GM12878 (cell line): ENCODE data around the gene COL19A1. TPM values are rescaled to one million over a fixed set of nuclear protein-coding genes. Genes with fewer than 3 reads are reported as not detected.
A peak's percentile ranks its signal among the peaks of the same experiment; 100 is the strongest.

Experiments used
- ATAC-seq: fragments of 200-7000 bp; cut with Tn5 transposase; 3 replicates; pipeline ENCODE4 v1.9.1; 2020; ENCODE audit warnings: mild to moderate bottlenecking, moderate library complexity
- BruUV-seq: library from RNA; stranded (reverse); fragments of 400-500 nt; replicated peaks from 2 replicates; lab custom pipeline; 2021; lab: Mats Ljungman, UMichigan
- CTCF ChIA-PET: fragments of 300-600 bp; sonication (Branson Sonifier 250); formaldehyde crosslinking; extraction: SDS; loops from one replicate; lab custom pipeline; 2021; ENCODE audit warnings: inconsistent platforms; lab: Yijun Ruan, JAX
- POLR2A ChIA-PET: fragments of 350-600 bp; formaldehyde crosslinking; extraction: SDS; loops from one replicate; lab custom pipeline; 2021; ENCODE audit warnings: inconsistent platforms; lab: Charles Lee
- RAD21 ChIA-PET: fragments of 300-600 bp; sonication (Branson Sonifier 250); formaldehyde crosslinking; loops from one replicate; lab custom pipeline; 2023; ENCODE audit warnings: antibody characterized with exemption; ENCODE audit not compliant: unreplicated experiment; lab: Charles Lee
- SMC1A ChIA-PET: fragments of 300-600 bp; sonication (Branson Sonifier 250); formaldehyde crosslinking; loops from one replicate; lab custom pipeline; 2023; ENCODE audit not compliant: unreplicated experiment, uncharacterized antibody; lab: Charles Lee
- DNase-seq: peaks from one replicate; pipeline ENCODE4 v3.0.0-alpha.2; 2011; ENCODE audit warnings: low read depth, low spot score
- FAIRE-seq: peaks from 3 replicates; lab custom pipeline; 2011; peaks lifted over from hg19 to GRCh38; lab: Jason Lieb, UNC
- H2AFZ ChIP-seq: 2 replicates; pipeline ENCODE4 v1.6.0; 2011; ENCODE audit warnings: low read depth, low read length, control low read depth; ENCODE audit not compliant: control insufficient read depth
- H3K27ac ChIP-seq: 2 replicates; pipeline ENCODE4 v1.5.1; 2011; ENCODE audit warnings: control low read depth; ENCODE audit not compliant: control insufficient read depth, insufficient read depth
- H3K27me3 ChIP-seq, 2 experiments: replicated peaks in 1 of 2; 2 replicates each; pipeline versions ENCODE4 v1.6.0 to v1.6.1; 2011; ENCODE audit warnings: low read length in 1 of 2; ENCODE audit not compliant: control insufficient read depth in 2 of 2, insufficient read depth in 2 of 2
- H3K36me3 ChIP-seq, 2 experiments: 2 replicates each; pipeline ENCODE4 v1.5.1; 2011; ENCODE audit warnings: low read length in 1 of 2; ENCODE audit not compliant: control insufficient read depth in 2 of 2, insufficient read depth in 2 of 2
- H3K4me1 ChIP-seq: 2 replicates; pipeline ENCODE4 v1.6.1; 2011; ENCODE audit warnings: mild to moderate bottlenecking, low read length, moderate library complexity, mixed read lengths; ENCODE audit not compliant: control insufficient read depth, insufficient read depth
- H3K4me2 ChIP-seq: 2 replicates; pipeline ENCODE4 v1.6.0; 2011; ENCODE audit warnings: control low read depth; ENCODE audit not compliant: control insufficient read depth, insufficient read depth
- H3K4me3 ChIP-seq: fragments of 200-600 bp; sonication (generic); 2 replicates; pipeline ENCODE4 v1.5.1; 2016
- H3K79me2 ChIP-seq: 2 replicates; pipeline ENCODE4 v1.6.0; 2011; ENCODE audit warnings: low read length; ENCODE audit not compliant: control insufficient read depth, insufficient read depth
- H3K9ac ChIP-seq: 2 replicates; pipeline ENCODE4 v1.8.0; 2011; ENCODE audit warnings: low read length, control low read depth, mixed read lengths; ENCODE audit not compliant: control insufficient read depth, insufficient read depth
- H3K9me3 ChIP-seq: replicated peaks from 3 replicates; pipeline ENCODE4 v1.5.1; 2011; ENCODE audit warnings: mild to moderate bottlenecking, low read length; ENCODE audit not compliant: control insufficient read depth, insufficient read depth
- H4K20me1 ChIP-seq: 2 replicates; pipeline ENCODE4 v1.6.0; 2011; ENCODE audit not compliant: control insufficient read depth, insufficient read depth
- CREB1 ChIP-seq: IDR thresholded peaks from 2 replicates; pipeline ENCODE4 v1.6.1; 2012; ENCODE audit warnings: low read depth, mild to moderate bottlenecking, inconsistent platforms
- HDGF ChIP-seq: fragments of 450-650 bp; IDR thresholded peaks from 2 replicates; pipeline ENCODE4 v1.6.1; 2016; ENCODE audit warnings: antibody characterized with exemption
- JUNB ChIP-seq: IDR thresholded peaks from 2 replicates; pipeline ENCODE4 v1.6.1; 2016; ENCODE audit warnings: antibody characterized with exemption, mild to moderate bottlenecking
- KLF5 ChIP-seq: fragments of 450-650 bp; IDR thresholded peaks from 2 replicates; pipeline ENCODE4 v1.6.1; 2014; ENCODE audit warnings: mild to moderate bottlenecking; ENCODE audit not compliant: partially characterized antibody
- NBN ChIP-seq: fragments of 450-650 bp; IDR thresholded peaks from 2 replicates; pipeline ENCODE4 v1.6.1; 2016
- NFYA ChIP-seq: IDR thresholded peaks from 2 replicates; pipeline ENCODE4 v1.6.1; 2011; ENCODE audit warnings: low read depth, mild to moderate bottlenecking, low read length, improper control_type of control experiment, borderline replicate concordance
- PML ChIP-seq: IDR thresholded peaks from 2 replicates; pipeline ENCODE4 v1.6.1; 2012; ENCODE audit warnings: low read length, inconsistent platforms
- RCOR1 ChIP-seq: conservative IDR thresholded peaks from 2 replicates; pipeline ENCODE4 v1.6.1; 2012; ENCODE audit warnings: low read depth, low read length, improper control_type of control experiment
- SUZ12 ChIP-seq: fragments of 200-600 bp; sonication (generic); IDR thresholded peaks from one replicate; pipeline ENCODE4 v1.6.1; 2018; ENCODE audit warnings: antibody characterized with exemption, mild to moderate bottlenecking; ENCODE audit not compliant: unreplicated experiment
- TARDBP ChIP-seq: IDR thresholded peaks from 2 replicates; pipeline ENCODE4 v1.6.1; 2016; ENCODE audit warnings: borderline replicate concordance
- TCF12 ChIP-seq: IDR thresholded peaks from 2 replicates; pipeline ENCODE4 v1.6.1; 2011; ENCODE audit warnings: low read depth, mild to moderate bottlenecking, low read length
- TCF3 ChIP-seq: IDR thresholded peaks from 2 replicates; pipeline ENCODE4 v1.6.1; 2012; ENCODE audit warnings: low read depth, mild to moderate bottlenecking, low read length, borderline replicate concordance; ENCODE audit not compliant: insufficient read depth
- TCF7 ChIP-seq: IDR thresholded peaks from 2 replicates; pipeline ENCODE4 v1.6.1; 2014; ENCODE audit warnings: antibody characterized with exemption, borderline replicate concordance
- WGBS: methylation state at CpG from one replicate; pipeline ENCODE4 v1.1.6; 2016; ENCODE audit warnings: low lambda C conversion rate; ENCODE audit not compliant: insufficient replicate concordance, insufficient coverage; ENCODE audit errors: missing lambda C conversion rate; 5-methylcytosine and 5-hydroxymethylcytosine counted together
- in situ Hi-C: fragments of 300-500 bp; cut with MboI; formaldehyde crosslinking; loops from 9 replicates; pipeline ENCODE4 v1.14.3; 2018; ENCODE audit warnings: mixed read lengths
- intact Hi-C: fragments of 100-400 bp; cut with micrococcal nuclease; formaldehyde crosslinking; loops from one replicate; pipeline ENCODE4 v1.14.2; 2022; ENCODE audit not compliant: unreplicated experiment
- polyA plus RNA-seq, 11 experiments: library from polyadenylated mRNA; depleted of rRNA in 4 of 11; unstranded in 6 of 11; stranded (reverse) in 5 of 11; fragments of >200 nt; fragmentation: Nextera tagmentation in 4 of 11; fragmentation: Illumina TruSeq in 1 of 11; extraction: Ambion mirVana in 4 of 11; extraction: Trizol in 1 of 11; gene quantifications; 1 replicate in 1 of 11; 2 replicates in 10 of 11; pipeline versions ENCODE4 v1.2.1 to v1.2.3, GENCODE V29; 2011 to 2016; ENCODE audit warnings: inconsistent platforms in 2 of 11, missing spikeins in 2 of 11, low read depth in 1 of 11
- total RNA-seq, 4 experiments: library from RNA; depleted of rRNA in 3 of 4; stranded (reverse); fragments of >200 nt in 3 of 4; fragmentation: Illumina TruSeq in 1 of 4; extraction: Trizol in 1 of 4; gene quantifications; 2 replicates each; pipeline versions ENCODE4 v1.2.1 to v1.2.3, GENCODE V29; 2013 to 2021
- TF ChIP-seq, protein P1 (sequence below): IDR thresholded peaks from 2 replicates; pipeline ENCODE4 v1.6.1; 2012; ENCODE audit warnings: low read depth, low read length, improper control_type of control experiment
- TF ChIP-seq, protein P2 (sequence below): fragments of 450-650 bp; IDR thresholded peaks from 2 replicates; pipeline ENCODE4 v1.6.1; 2017; ENCODE audit warnings: mild to moderate bottlenecking
- TF ChIP-seq, protein P3 (sequence below): fragments of 450-650 bp; IDR thresholded peaks from 2 replicates; pipeline ENCODE4 v1.6.1; 2017; ENCODE audit warnings: borderline replicate concordance
- TF ChIP-seq, protein P4 (sequence below): IDR thresholded peaks from 2 replicates; pipeline ENCODE4 v1.6.1; 2011; ENCODE audit warnings: low read depth, mild to moderate bottlenecking, low read length, moderate library complexity, borderline replicate concordance; ENCODE audit errors: extremely low read depth

The COL19A1 gene
- total and polyA plus RNA-seq, 10 of the 15 experiments (the other 5 are each of a cell fraction or from before 2014, with no cell fraction given) = 1.1 to 13.5 (median 4.1) TPM

DNA sequence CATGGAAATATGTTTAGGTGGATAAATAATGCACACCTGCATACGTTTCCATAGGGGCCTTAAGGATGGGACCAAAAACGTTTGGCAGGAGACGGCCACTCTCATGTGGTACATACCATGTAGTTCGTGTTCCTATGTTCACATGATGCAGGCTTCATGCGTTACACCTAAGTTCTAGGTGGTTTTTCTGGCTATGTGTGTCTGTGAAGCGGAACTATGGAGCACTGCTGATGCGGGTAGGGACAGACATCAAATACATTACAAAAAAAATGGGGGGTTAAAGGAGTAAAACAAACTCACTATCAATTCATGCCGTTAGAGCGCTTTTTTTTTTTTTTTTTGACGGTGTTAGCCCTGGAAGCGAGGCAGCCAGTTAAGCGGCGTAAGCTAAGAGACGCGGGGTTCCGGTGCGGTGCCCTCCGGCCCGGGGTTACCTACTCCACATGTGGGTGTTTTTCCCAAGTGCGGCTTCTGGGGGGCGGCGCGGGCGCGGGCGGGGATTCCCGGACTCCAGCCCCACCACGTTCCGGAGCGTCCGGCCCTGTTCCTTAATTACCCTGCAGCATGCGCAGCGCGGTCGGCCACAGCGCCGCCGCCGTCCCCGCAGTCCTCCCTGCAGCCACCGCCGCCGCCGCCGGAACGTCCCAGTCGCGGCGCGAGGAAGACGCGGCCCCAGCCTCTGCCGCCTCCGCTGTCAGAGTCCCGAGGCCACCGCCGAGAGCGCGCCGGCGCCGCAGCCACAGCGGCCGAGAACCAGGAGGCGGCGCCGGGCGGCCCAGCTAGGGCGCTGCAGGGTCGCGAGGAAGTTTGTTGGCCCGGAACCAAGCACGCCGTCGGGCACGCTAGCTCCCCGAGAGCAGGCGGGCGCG lies 648 bp downstream of the COL19A1 start:
- POLR2A ChIA-PET = interaction anchor here (0.6 to 4.0 kb wide), 14 partner anchors 9 to 120 kb away, joined by 3 to 43 read pairs (median 4); partner anchors contain the start of gene LMBRD1
- TSS peak; percentile 65 for BruUV-seq
- peak overlapping the region; percentile 83 for H3K4me2 ChIP-seq
- no peaks in the 10 kb centered on the region for H3K36me3 ChIP-seq
- peak overlapping the region; percentile 91 for H2AFZ ChIP-seq
- no peaks in the 10 kb centered on the region for H4K20me1 ChIP-seq
- in situ Hi-C loops = no loop called here
- CTCF ChIA-PET = interaction anchor here (0.5 to 6.1 kb wide), 22 partner anchors 11 to 241 kb away, joined by 3 to 91 read pairs (median 6); partner anchors contain the start of gene LMBRD1
- no peaks in the 10 kb centered on the region; the same call in 2 of the 3 replicates for H3K9me3 ChIP-seq
- peak; percentile 75 for ATAC-seq
- H3K79me2 ChIP-seq = peaks cover 61% of the 10 kb centered on the region
- H3K27ac ChIP-seq = peak overlapping the region; percentile 92
- DNase-seq = peak; percentile 48
- FAIRE-seq = peak; percentile 49
- RAD21 ChIA-PET = interaction anchor here (0.8 to 7.0 kb wide), 20 partner anchors 11 to 546 kb away, joined by 3 to 93 read pairs (median 4); partner anchors contain the start of genes FAM135A and LMBRD1
- intact Hi-C loops = loop anchor here (1.0 to 5.0 kb wide), 4 partner anchors 13 to 135 kb away; no protein-coding TSS in a partner anchor
- no peaks in the 10 kb centered on the region for H3K27me3 ChIP-seq
- 1% methylated on average over 76 of the region's 80 CpGs for WGBS
- H3K4me3 ChIP-seq = peak overlapping the region; percentile 79
- H3K9ac ChIP-seq = peak overlapping the region; percentile 91
- SMC1A ChIA-PET = interaction anchor here (0.8 to 7.2 kb wide), 28 partner anchors 9 to 264 kb away, joined by 3 to 79 read pairs (median 6); no protein-coding TSS in a partner anchor
- H3K4me1 ChIP-seq = peaks cover 7% of the 10 kb centered on the region; the same call in 1 of the 2 replicates
- TF ChIP-seq PML = no peak
- TF ChIP-seq, protein P1, sequence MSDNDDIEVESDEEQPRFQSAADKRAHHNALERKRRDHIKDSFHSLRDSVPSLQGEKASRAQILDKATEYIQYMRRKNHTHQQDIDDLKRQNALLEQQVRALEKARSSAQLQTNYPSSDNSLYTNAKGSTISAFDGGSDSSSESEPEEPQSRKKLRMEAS = peak; percentile 50; the same call in 1 of the 2 replicates
- no peak; the same call in 1 of the 2 replicates for TF ChIP-seq TARDBP
- no peak for TF ChIP-seq TCF12
- peak; percentile 12; the same call in 1 of the 2 replicates for TF ChIP-seq CREB1
- 0 out of 2 replicates have a peak, but pooled peaks have one; percentile 5 for TF ChIP-seq NBN
- no peak for TF ChIP-seq HDGF
- no peak for TF ChIP-seq TCF7
- TF ChIP-seq, protein P2, sequence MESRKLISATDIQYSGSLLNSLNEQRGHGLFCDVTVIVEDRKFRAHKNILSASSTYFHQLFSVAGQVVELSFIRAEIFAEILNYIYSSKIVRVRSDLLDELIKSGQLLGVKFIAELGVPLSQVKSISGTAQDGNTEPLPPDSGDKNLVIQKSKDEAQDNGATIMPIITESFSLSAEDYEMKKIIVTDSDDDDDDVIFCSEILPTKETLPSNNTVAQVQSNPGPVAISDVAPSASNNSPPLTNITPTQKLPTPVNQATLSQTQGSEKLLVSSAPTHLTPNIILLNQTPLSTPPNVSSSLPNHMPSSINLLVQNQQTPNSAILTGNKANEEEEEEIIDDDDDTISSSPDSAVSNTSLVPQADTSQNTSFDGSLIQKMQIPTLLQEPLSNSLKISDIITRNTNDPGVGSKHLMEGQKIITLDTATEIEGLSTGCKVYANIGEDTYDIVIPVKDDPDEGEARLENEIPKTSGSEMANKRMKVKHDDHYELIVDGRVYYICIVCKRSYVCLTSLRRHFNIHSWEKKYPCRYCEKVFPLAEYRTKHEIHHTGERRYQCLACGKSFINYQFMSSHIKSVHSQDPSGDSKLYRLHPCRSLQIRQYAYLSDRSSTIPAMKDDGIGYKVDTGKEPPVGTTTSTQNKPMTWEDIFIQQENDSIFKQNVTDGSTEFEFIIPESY = no peak
- TF ChIP-seq, protein P3, sequence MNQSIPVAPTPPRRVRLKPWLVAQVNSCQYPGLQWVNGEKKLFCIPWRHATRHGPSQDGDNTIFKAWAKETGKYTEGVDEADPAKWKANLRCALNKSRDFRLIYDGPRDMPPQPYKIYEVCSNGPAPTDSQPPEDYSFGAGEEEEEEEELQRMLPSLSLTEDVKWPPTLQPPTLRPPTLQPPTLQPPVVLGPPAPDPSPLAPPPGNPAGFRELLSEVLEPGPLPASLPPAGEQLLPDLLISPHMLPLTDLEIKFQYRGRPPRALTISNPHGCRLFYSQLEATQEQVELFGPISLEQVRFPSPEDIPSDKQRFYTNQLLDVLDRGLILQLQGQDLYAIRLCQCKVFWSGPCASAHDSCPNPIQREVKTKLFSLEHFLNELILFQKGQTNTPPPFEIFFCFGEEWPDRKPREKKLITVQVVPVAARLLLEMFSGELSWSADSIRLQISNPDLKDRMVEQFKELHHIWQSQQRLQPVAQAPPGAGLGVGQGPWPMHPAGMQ = no peak
- TF ChIP-seq SUZ12 = no peak
- TF ChIP-seq JUNB = no peak
- peak; percentile 35 for TF ChIP-seq KLF5
- TF ChIP-seq TCF3 = 0 out of 2 replicates have a peak, but pooled peaks have one; percentile 40
- TF ChIP-seq NFYA = no peak
- TF ChIP-seq, protein P4, sequence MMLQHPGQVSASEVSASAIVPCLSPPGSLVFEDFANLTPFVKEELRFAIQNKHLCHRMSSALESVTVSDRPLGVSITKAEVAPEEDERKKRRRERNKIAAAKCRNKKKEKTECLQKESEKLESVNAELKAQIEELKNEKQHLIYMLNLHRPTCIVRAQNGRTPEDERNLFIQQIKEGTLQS = no peak
- no peak for TF ChIP-seq RCOR1
